Measurements from ENCODE around the gene PCDHGA11. TPM values are rescaled to one million over a fixed set of nuclear protein-coding genes. Genes with fewer than 3 reads are reported as not detected.

PCDHGA11 gene
- total RNA-seq, 4 donors from 2014 or later: 2.6 to 5.8 (median 4.4) TPM

GRCh38 chr5:141398608-141399007 lies 22.2 kb upstream of the PCDHGA11 start:
- Histone ChIP-seq H3K9me3 (peaks cover 54 to 85% of the 10 kb centered on the region in 2 donors), H3K4me3 (no peak overlapping the region), H3K4me1 (no peaks in the 10 kb centered on the region), H3K27me3 (peaks cover 32% of the 10 kb centered on the region), H3K36me3 (no peaks in the 10 kb centered on the region), H3K27ac (no peak overlapping the region)
- TF ChIP-seq CTCF (IDR thresholded peaks at IDR 0.05) (no peak), POLR2AphosphoS5 (IDR thresholded peaks at IDR 0.05) (no peak), POLR2A (IDR thresholded peaks at IDR 0.05) (no peak), EP300 (IDR thresholded peaks at IDR 0.05; ENCODE audit: low read depth) (no peak)
- in situ Hi-C loops (cut with MboI; ENCODE audit: low pct_ligation_motif_present in 1 of 4, low pct_unique_long_range_greater_than_20kb in 1 of 4, low sequenced_read_pairs in 3 of 4) (loop anchor here in 1 of 4 donors (25.0 kb wide), 1 partner anchor 186 kb away; the partner anchor contains the start of genes PCDHB12, PCDHB13 and PCDHB14), intact Hi-C loops (cut with DNase I; ENCODE audit: low total_unique reads) (no loop called here)
- WGBS, 2 donors (ENCODE audit: low coverage in 1 of 2): 20 to 60% methylated on average over 1 to 15 of the region's 15 CpGs
- DNase-seq: no peak

- TF ChIP-seq EP300 (IDR thresholded peaks at IDR 0.05; ENCODE audit: low read depth) (no peak), POLR2A (IDR thresholded peaks at IDR 0.05) (no peak), POLR2AphosphoS5 (IDR thresholded peaks at IDR 0.05) (no peak), CTCF (IDR thresholded peaks at IDR 0.05) (no peak)
- H3K36me3 ChIP-seq: no peaks in the 10 kb centered on the region
- no peaks in the 10 kb centered on the region for H3K4me1 ChIP-seq
- peaks cover 50 to 86% of the 10 kb centered on the region in 2 donors for H3K9me3 ChIP-seq
- H3K27me3 ChIP-seq: peaks cover 28% of the 10 kb centered on the region
- no peak for DNase-seq
- no peak overlapping the region for H3K27ac ChIP-seq
- in situ Hi-C loops (cut with MboI; ENCODE audit: low pct_ligation_motif_present in 1 of 4, low pct_unique_long_range_greater_than_20kb in 1 of 4, low sequenced_read_pairs in 3 of 4) (loop anchor here in 2 of 4 donors (10.0 to 25.0 kb wide), 2 partner anchors 165 to 187 kb away; partner anchors contain the start of genes PCDHB12 (in 1 of the 2), PCDHB13 (in 1 of the 2) and PCDHB14 (in 1 of the 2)), intact Hi-C loops (cut with DNase I; ENCODE audit: low total_unique reads) (loop anchor here (10.0 kb wide), 1 partner anchor 125 kb away; no protein-coding TSS in a partner anchor)
- no peak overlapping the region for H3K4me3 ChIP-seq
- 66% methylated on average over 61 of the region's 61 CpGs; no CpG with 5 or more reads in 1 of the 2 donors for WGBS, 2 donors (ENCODE audit: low coverage in 1 of 2)
These were observed 21.1 kb upstream of the PCDHGA11 start for GRCh38 chr5:141399555-141400258.

GRCh38 chr5:141402553-141403243 lies 18.2 kb upstream of the PCDHGA11 start, which contains the start of gene PCDHGA9:
PCDHGA9 (plus strand) TSS chr5:141402778; CDS start chr5:141402953, 175 bp downstream.
- no peaks in the 10 kb centered on the region for H3K4me1 ChIP-seq
- WGBS, 2 donors (ENCODE audit: low coverage in 1 of 2): 33 to 45% methylated on average over 7 to 27 of the region's 27 CpGs
- peaks cover 54 to 96% of the 10 kb centered on the region in 2 donors for H3K9me3 ChIP-seq
- no peak for DNase-seq
- in situ Hi-C loops (cut with MboI; ENCODE audit: low pct_ligation_motif_present in 1 of 4, low pct_unique_long_range_greater_than_20kb in 1 of 4, low sequenced_read_pairs in 3 of 4): loop anchor here in 1 of 4 donors (10.0 kb wide), 1 partner anchor 162 kb away; no protein-coding TSS in a partner anchor
- intact Hi-C loops (cut with DNase I; ENCODE audit: low total_unique reads): loop anchor here (10.0 kb wide), 1 partner anchor 122 kb away; no protein-coding TSS in a partner anchor
- H3K4me3 ChIP-seq: peak within 1 kb of the TSS in 1 of 4 donors; percentile 32
- H3K27me3 ChIP-seq: peaks cover 26% of the 10 kb centered on the region
- H3K27ac ChIP-seq: no peak within 1 kb of the TSS
- no peaks in the 10 kb centered on the region for H3K36me3 ChIP-seq
- TF ChIP-seq CTCF (IDR thresholded peaks at IDR 0.05) (peak in 3 of 5 experiments; percentile 12 to 19 (median 19)), POLR2AphosphoS5 (IDR thresholded peaks at IDR 0.05) (no peak)

- no peaks in the 10 kb centered on the region for H3K36me3 ChIP-seq
- no peak for DNase-seq
- H3K9me3 ChIP-seq: peaks cover 54 to 99% of the 10 kb centered on the region in 2 donors
- intact Hi-C loops (cut with DNase I; ENCODE audit: low total_unique reads): loop anchor here (10.0 kb wide), 1 partner anchor 121 kb away; no protein-coding TSS in a partner anchor
- peaks cover 28% of the 10 kb centered on the region for H3K27me3 ChIP-seq
- no peaks in the 10 kb centered on the region for H3K4me1 ChIP-seq
- in situ Hi-C loops (cut with MboI; ENCODE audit: low pct_ligation_motif_present in 1 of 4, low pct_unique_long_range_greater_than_20kb in 1 of 4, low sequenced_read_pairs in 3 of 4): loop anchor here in 1 of 4 donors (10.0 kb wide), 1 partner anchor 161 kb away; no protein-coding TSS in a partner anchor
- no peak overlapping the region for H3K27ac ChIP-seq
- TF ChIP-seq POLR2A (IDR thresholded peaks at IDR 0.05): no peak
- no peak for TF ChIP-seq EP300 (IDR thresholded peaks at IDR 0.05; ENCODE audit: low read depth)
- no peak for TF ChIP-seq CTCF (IDR thresholded peaks at IDR 0.05)
- TF ChIP-seq POLR2AphosphoS5 (IDR thresholded peaks at IDR 0.05): no peak
- H3K4me3 ChIP-seq: peak overlapping the region in 1 of 4 donors; percentile 32
- 40 to 57% methylated on average over 17 to 22 of the region's 22 CpGs for WGBS, 2 donors (ENCODE audit: low coverage in 1 of 2)
These were observed 17.5 kb upstream of the PCDHGA11 start for GRCh38 chr5:141403387-141403786.
